ENCODE data around the gene REXO5.

GRCh38 chr16:20887207-20887606, 80.9 kb downstream of the REXO5 start:
- TF ChIP-seq, protein P1, sequence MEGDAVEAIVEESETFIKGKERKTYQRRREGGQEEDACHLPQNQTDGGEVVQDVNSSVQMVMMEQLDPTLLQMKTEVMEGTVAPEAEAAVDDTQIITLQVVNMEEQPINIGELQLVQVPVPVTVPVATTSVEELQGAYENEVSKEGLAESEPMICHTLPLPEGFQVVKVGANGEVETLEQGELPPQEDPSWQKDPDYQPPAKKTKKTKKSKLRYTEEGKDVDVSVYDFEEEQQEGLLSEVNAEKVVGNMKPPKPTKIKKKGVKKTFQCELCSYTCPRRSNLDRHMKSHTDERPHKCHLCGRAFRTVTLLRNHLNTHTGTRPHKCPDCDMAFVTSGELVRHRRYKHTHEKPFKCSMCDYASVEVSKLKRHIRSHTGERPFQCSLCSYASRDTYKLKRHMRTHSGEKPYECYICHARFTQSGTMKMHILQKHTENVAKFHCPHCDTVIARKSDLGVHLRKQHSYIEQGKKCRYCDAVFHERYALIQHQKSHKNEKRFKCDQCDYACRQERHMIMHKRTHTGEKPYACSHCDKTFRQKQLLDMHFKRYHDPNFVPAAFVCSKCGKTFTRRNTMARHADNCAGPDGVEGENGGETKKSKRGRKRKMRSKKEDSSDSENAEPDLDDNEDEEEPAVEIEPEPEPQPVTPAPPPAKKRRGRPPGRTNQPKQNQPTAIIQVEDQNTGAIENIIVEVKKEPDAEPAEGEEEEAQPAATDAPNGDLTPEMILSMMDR (IDR thresholded peaks at IDR 0.05) = no peak
- TF ChIP-seq POLR2A (IDR thresholded peaks at IDR 0.05) (no peak), POLR2AphosphoS5 (IDR thresholded peaks at IDR 0.05) (no peak)
